GM12892 (cell line): ENCODE data around the gene BRINP2.

Experiments used
- POLR2A ChIP-seq: IDR thresholded peaks from 2 replicates; pipeline ENCODE4 v1.6.1; 2011; ENCODE audit warnings: low read depth, low read length, control low read depth
- POLR2AphosphoS5 ChIP-seq: IDR thresholded peaks from 2 replicates; pipeline ENCODE4 v1.6.1; 2011; ENCODE audit warnings: low read depth, low read length, control low read depth
- TAF1 ChIP-seq: IDR thresholded peaks from 2 replicates; pipeline ENCODE4 v1.6.1; 2011; ENCODE audit warnings: low read depth, mild to moderate bottlenecking, control low read depth, low read length, borderline replicate concordance

DNA sequence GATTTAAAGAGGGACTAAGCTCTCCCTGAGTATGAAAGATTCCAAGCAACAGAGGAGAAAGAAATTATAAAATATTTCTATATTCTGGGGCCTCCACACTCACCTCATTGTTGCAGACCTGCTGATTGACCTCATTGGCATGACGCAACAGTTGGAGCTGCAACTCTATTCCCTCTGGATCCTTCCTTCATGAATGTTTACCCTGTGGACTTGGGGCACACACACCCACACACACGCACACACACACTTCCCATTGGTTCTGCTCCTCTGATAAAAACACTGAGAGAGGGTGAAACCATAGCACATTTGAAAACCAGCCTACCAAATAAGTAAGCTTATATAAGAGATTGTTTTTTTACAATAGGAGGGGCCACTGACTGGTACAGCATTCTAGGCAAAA, 159.1 kb downstream of the BRINP2 start:
- TF ChIP-seq POLR2A (no peak), TAF1 (no peak), POLR2AphosphoS5 (no peak)
